ENCODE measurements around the gene SIM2.

DNA sequence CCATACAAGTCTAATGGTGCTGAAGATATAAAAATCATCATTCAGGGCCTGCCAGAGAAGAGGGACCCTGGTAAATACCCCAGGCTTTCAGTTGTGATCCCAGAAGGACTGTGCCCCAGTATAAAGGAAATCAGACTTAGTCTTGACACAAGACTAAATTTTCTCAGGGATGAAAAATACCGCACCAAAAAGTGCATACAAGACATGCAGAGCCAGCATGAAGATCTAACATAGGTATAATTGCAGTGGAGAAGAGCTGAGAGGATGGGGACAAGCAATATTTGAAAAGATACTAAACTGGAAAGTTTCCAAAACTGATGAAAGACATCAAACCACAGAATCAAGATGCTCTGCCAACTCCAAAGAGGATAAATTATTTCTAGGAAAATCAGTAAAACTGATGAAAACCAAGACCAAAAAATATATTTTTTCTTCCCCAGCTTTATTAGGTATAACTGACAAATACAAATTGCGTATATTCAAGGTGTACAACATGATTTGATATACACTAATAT lies 17.7 kb upstream of the SIM2 start:
- TF ChIP-seq, protein P1, sequence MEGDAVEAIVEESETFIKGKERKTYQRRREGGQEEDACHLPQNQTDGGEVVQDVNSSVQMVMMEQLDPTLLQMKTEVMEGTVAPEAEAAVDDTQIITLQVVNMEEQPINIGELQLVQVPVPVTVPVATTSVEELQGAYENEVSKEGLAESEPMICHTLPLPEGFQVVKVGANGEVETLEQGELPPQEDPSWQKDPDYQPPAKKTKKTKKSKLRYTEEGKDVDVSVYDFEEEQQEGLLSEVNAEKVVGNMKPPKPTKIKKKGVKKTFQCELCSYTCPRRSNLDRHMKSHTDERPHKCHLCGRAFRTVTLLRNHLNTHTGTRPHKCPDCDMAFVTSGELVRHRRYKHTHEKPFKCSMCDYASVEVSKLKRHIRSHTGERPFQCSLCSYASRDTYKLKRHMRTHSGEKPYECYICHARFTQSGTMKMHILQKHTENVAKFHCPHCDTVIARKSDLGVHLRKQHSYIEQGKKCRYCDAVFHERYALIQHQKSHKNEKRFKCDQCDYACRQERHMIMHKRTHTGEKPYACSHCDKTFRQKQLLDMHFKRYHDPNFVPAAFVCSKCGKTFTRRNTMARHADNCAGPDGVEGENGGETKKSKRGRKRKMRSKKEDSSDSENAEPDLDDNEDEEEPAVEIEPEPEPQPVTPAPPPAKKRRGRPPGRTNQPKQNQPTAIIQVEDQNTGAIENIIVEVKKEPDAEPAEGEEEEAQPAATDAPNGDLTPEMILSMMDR (IDR thresholded peaks at IDR 0.05 in 4 of 5, conservative IDR thresholded peaks at IDR 0.05 in 1 of 5): no peak
- no peak for TF ChIP-seq POLR2A (IDR thresholded peaks at IDR 0.05)
